Measurements from ENCODE around the gene UBXN11. TPM values are rescaled to one million over a fixed set of nuclear protein-coding genes. Genes with fewer than 3 reads are reported as not detected.
"Not testable (repeated sequence)": the region's sequence is repeated elsewhere in the genome, so short reads cannot be mapped to it uniquely, and the experiment has no call there.

UBXN11 gene
- total and polyA plus RNA-seq, 3 donors from 2014 or later = 39.7 to 65.9 (median 51.7) TPM

DNA sequence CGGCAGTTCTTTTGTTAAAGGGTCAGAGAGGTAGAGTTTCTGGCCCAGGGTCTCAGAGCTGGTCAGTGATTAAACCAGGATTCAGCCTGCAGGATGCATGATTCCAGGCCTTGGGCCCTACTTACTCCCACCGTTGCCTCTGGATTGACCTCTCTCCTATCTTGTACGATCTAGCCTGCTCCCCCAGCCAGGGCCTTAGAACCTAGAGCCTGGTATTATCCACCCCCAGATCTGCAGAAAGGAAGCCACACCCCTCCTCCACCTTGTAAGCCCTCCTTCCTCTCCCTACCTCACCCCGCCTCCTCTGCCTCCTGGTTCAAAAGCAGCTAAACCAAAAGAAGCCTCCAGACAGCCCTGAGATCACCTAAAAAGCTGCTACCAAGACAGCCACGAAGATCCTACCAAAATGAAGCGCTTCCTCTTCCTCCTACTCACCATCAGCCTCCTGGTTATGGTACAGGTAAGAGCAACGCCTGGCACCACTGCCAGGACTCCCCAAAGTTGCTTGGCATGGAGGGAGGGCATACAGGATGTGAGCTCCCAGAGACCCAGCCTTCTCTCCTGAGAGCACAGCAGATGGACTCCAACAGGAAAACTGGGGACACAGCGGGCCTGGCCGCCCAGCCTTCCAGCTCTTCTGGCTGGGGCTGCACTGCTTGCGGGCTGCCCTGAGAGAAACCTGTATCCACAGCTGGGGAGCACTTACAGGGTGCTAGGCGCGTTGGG, 11.3 kb upstream of the UBXN11 start, which contains the start of gene CD52:
Gene CD52 (plus strand): TSS at position 347 of the 726 bp plus-strand sequence. CDS start 60 bp downstream, at position 407.
- Histone ChIP-seq H3K4me1 (no peaks in the 10 kb centered on the region), H3K36me3 (ENCODE audit: low read depth, missing control alignments) (no peaks in the 10 kb centered on the region), H3K4me3 (no peak within 1 kb of the TSS), H3K27me3 (no peaks in the 10 kb centered on the region), H3K9me3 (no peaks in the 10 kb centered on the region), H3K27ac (no peak within 1 kb of the TSS)
- no peak for TF ChIP-seq POLR2A (IDR thresholded peaks at IDR 0.05)
- DNase-seq = no peak
- intact Hi-C loops (cut with DNase I; ENCODE audit: low total_unique reads) = no loop called here
- 75 to 77% methylated on average over 11 to 12 of the region's 12 CpGs for WGBS, 2 donors

DNA sequence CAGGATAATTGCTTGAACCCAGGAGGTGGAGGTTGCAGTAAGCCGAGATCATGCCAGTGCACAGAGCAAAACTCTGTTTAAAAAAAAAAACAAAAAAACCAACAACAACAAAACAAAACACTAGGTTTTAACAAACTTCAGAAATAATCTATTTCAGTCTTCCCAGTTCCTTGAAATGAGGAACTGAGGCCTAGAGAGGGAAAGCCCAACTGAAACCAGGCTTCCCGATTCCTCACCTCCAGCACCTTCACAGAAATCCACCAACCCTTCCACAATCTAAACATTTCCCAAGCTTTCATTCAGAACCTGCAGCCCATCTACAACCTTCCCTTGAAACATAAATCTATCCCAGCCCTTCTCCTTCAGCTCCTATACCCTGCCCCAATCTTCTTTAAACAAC, 10.7 kb upstream of the UBXN11 start:
- DNase-seq = no peak
- no peaks in the 10 kb centered on the region for H3K4me1 ChIP-seq

GRCh38 chr1:26315874-26316850, 9.7 kb upstream of the UBXN11 start:
- no peaks in the 10 kb centered on the region for H3K9me3 ChIP-seq
- WGBS, 2 donors = 84 to 87% methylated on average over 8 of the region's 8 CpGs
- no peaks in the 10 kb centered on the region for H3K27me3 ChIP-seq
- no peaks in the 10 kb centered on the region for H3K36me3 ChIP-seq (ENCODE audit: low read depth, missing control alignments)
- no peak overlapping the region for H3K4me3 ChIP-seq
- H3K4me1 ChIP-seq = no peaks in the 10 kb centered on the region
- DNase-seq = no peak
- intact Hi-C loops (cut with DNase I; ENCODE audit: low total_unique reads) = no loop called here
- no peak overlapping the region for H3K27ac ChIP-seq
- no peak for TF ChIP-seq POLR2A (IDR thresholded peaks at IDR 0.05)
- TF ChIP-seq CTCF (IDR thresholded peaks at IDR 0.05) = no peak

More for the DNA sequence above, 10.7 kb upstream of the UBXN11 start:
- WGBS, 2 donors = 88 to 90% methylated on average over 2 of the region's 2 CpGs
- Histone ChIP-seq H3K4me3 (no peak overlapping the region), H3K27ac (no peak overlapping the region), H3K36me3 (ENCODE audit: low read depth, missing control alignments) (no peaks in the 10 kb centered on the region), H3K9me3 (no peaks in the 10 kb centered on the region), H3K27me3 (no peaks in the 10 kb centered on the region)
- intact Hi-C loops (cut with DNase I; ENCODE audit: low total_unique reads) = no loop called here
- TF ChIP-seq POLR2A (IDR thresholded peaks at IDR 0.05) (no peak), CTCF (IDR thresholded peaks at IDR 0.05) (no peak)

DNA sequence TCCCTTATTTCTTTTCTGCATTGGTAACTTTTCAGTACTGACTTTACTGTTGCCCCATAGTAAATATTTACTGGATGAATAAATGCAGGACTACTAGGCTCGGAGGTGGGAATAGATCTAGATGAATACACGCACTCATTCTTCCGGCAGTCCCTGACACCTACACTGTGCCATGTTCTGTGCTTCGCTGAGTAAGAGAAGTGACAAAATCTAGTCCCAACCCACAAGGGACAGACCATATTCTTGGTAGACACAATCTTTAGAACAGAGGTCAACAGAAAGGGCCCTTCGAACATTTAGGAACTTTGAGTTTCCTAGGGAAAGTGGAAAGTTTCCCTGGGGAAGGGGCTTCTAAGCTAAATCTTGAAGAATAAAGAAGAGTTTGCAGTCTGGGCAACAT, 8.1 kb upstream of the UBXN11 start:
- TF ChIP-seq POLR2A (IDR thresholded peaks at IDR 0.05) = no peak
- no peak for TF ChIP-seq CTCF (IDR thresholded peaks at IDR 0.05)
- Histone ChIP-seq H3K4me3 (no peak overlapping the region), H3K9me3 (no peaks in the 10 kb centered on the region), H3K27me3 (no peaks in the 10 kb centered on the region), H3K27ac (no peak overlapping the region), H3K36me3 (ENCODE audit: low read depth, missing control alignments) (no peaks in the 10 kb centered on the region), H3K4me1 (no peaks in the 10 kb centered on the region)
- DNase-seq = no peak
- intact Hi-C loops (cut with DNase I; ENCODE audit: low total_unique reads) = no loop called here
- WGBS, 2 donors = 95% methylated on average over 5 of the region's 5 CpGs

DNA sequence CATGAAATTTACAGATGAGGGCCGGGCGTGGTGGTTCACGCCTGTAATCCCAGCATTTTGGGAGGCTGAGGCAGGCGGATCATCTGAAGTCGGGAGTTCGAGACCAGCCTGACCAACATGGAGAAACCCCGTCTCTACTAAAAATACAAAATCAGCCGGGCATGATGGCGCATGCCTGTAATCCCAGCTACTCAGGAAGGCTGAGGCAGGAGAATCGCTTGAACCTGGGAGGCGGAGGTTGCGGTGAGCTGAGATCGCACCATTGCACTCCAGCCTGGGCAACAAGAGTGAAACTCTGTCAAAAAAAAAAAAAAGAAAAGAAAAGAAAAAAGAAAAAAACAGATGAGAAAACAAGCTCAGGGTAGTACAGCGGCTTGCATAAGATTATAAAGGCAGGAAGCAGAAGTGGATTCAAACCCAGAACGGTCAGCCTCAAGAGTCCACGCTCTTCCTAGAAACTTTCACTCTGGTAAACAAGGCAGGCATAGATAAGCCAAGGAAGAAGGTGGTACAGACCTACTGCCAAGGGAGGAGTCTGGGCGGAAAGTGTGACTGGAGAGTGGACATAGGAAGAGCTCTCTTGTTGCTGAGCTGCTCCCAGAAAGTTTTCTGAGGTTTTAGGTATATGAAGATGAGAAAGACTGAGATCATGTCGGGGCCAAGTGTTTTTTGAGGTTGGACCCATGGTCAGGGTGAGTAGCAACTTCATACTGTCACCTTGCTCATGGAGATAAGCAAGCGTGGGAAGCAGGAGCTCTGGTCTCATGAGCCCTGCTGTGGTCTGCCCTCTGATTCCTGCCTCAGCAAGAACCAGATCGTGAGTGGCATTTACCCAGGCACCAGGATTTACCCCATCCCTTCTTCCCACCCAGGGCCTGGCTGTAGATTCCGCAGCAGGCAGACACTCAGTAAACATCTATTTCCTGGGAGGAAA, 1.8 kb upstream of the UBXN11 start:
- WGBS, 2 donors = 87 to 89% methylated on average over 20 to 21 of the region's 21 CpGs
- H3K4me1 ChIP-seq; H3K9me3 ChIP-seq; H3K4me3 ChIP-seq; DNase-seq; H3K27me3 ChIP-seq; H3K27ac ChIP-seq; intact Hi-C loops (cut with DNase I; ENCODE audit: low total_unique reads); H3K36me3 ChIP-seq (ENCODE audit: low read depth, missing control alignments): not testable (repeated sequence)
